Suppressor macrophage treated with lipopolysaccharide for 4 hours (primary cell): Measurements from ENCODE around the gene GPR25.
"Not testable (repeated sequence)": the region's sequence is repeated elsewhere in the genome, so short reads cannot be mapped to it uniquely, and the experiment has no call there.

Experiments
- DNase-seq: peaks from one replicate; pipeline ENCODE4 v3.0.0-alpha.2; 2020

GPR25 gene

GRCh38 chr1:200895801-200896530, 23.2 kb downstream of the GPR25 start:
- DNase-seq, result no peak

- no peak for DNase-seq
These were observed 23.9 kb downstream of the GPR25 start for GRCh38 chr1:200896531-200897196.

- no peak for DNase-seq
These were observed 24.5 kb downstream of the GPR25 start for GRCh38 chr1:200897259-200897658.

- no peak for DNase-seq
These were observed 26.2 kb downstream of the GPR25 start for GRCh38 chr1:200899015-200899386.

- no peak for DNase-seq
These were observed 26.7 kb downstream of the GPR25 start for GRCh38 chr1:200899451-200899915.

GRCh38 chr1:200899954-200900867, 27.4 kb downstream of the GPR25 start:
- DNase-seq, result no peak

GRCh38 chr1:200900877-200901276, 28.1 kb downstream of the GPR25 start:
- DNase-seq, result no peak

- no peak for DNase-seq
These were observed 28.6 kb downstream of the GPR25 start for GRCh38 chr1:200901350-200901749.

GRCh38 chr1:200901796-200902444, 29.1 kb downstream of the GPR25 start:
- no peak for DNase-seq

GRCh38 chr1:200903793-200904192, 31.0 kb downstream of the GPR25 start:
- no peak for DNase-seq

- no peak for DNase-seq
These were observed 32.0 kb downstream of the GPR25 start for GRCh38 chr1:200904772-200905171.

GRCh38 chr1:200905411-200906052, 32.8 kb downstream of the GPR25 start:
- DNase-seq, result no peak

- no peak for DNase-seq
These were observed 33.7 kb downstream of the GPR25 start for GRCh38 chr1:200906491-200906890.

- peak; percentile 81 for DNase-seq
These were observed 34.9 kb downstream of the GPR25 start for GRCh38 chr1:200907611-200908097.

- no peak for DNase-seq
These were observed 35.5 kb downstream of the GPR25 start for GRCh38 chr1:200908191-200908868.

- DNase-seq, result no peak
These were observed 36.3 kb downstream of the GPR25 start for GRCh38 chr1:200909071-200909470.

GRCh38 chr1:200909757-200910239, 37.0 kb downstream of the GPR25 start:
- DNase-seq, result no peak

GRCh38 chr1:200911361-200911760, 38.6 kb downstream of the GPR25 start:
- no peak for DNase-seq

GRCh38 chr1:200911936-200912335, 39.2 kb downstream of the GPR25 start:
- DNase-seq, result not testable (repeated sequence)

GRCh38 chr1:200912737-200913407, 40.1 kb downstream of the GPR25 start:
- DNase-seq, result no peak

GRCh38 chr1:200916152-200916551, 43.4 kb downstream of the GPR25 start:
- DNase-seq, result no peak
